ENCODE data around the gene LPP.

DNA sequence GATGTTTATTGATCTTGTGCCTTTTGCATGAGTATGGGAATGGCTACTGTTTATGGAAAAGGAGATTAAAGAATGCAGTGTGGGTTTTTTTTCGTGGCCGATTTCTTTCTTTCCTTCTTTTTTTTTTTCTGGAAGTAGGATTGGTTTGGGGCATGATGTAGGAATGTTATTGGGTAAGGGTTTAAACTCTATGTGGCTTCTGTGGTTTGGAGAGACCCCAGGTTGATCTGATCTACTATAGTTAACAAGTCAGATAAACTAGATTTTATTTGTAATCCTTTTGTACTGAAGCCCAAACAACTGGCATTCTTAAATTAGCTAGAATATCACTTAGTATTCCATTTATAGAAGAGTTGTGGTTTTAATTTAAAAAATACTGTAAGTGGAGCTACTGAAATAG, 304.8 kb downstream of the LPP start:
- TF ChIP-seq POLR2A (IDR thresholded peaks at IDR 0.05) (no peak), EP300 (IDR thresholded peaks at IDR 0.05) (no peak)
- TF ChIP-seq, protein P1, sequence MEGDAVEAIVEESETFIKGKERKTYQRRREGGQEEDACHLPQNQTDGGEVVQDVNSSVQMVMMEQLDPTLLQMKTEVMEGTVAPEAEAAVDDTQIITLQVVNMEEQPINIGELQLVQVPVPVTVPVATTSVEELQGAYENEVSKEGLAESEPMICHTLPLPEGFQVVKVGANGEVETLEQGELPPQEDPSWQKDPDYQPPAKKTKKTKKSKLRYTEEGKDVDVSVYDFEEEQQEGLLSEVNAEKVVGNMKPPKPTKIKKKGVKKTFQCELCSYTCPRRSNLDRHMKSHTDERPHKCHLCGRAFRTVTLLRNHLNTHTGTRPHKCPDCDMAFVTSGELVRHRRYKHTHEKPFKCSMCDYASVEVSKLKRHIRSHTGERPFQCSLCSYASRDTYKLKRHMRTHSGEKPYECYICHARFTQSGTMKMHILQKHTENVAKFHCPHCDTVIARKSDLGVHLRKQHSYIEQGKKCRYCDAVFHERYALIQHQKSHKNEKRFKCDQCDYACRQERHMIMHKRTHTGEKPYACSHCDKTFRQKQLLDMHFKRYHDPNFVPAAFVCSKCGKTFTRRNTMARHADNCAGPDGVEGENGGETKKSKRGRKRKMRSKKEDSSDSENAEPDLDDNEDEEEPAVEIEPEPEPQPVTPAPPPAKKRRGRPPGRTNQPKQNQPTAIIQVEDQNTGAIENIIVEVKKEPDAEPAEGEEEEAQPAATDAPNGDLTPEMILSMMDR (IDR thresholded peaks at IDR 0.05): no peak

All from ovary (tissue), 3 donors.